ENCODE measurements around the gene NPAS3.

NPAS3 gene

DNA sequence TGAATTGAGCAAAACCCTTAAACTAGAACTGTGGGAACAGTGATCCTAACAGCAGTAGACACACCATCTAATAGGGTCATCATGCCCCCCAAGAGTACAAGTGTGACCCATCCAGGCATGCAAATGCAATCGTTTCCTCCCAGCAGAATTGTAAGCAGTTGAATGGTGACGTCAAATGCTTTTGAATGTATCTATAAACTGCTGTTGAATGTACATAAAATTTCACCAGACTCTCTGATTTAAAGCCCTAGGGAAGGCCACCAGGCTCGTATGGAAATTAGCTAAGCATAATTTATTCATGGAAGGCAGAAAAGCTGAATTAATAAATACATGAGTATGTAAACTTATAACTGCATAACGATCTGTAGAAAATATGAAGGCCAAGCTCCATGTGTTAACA lies 529.3 kb downstream of the NPAS3 start:
- DNase-seq (ENCODE audit: low read depth, low spot score) = no peak

GRCh38 chr14:33469898-33470297 lies 531.2 kb downstream of the NPAS3 start:
- no peak for DNase-seq (ENCODE audit: low read depth, low spot score)

DNA sequence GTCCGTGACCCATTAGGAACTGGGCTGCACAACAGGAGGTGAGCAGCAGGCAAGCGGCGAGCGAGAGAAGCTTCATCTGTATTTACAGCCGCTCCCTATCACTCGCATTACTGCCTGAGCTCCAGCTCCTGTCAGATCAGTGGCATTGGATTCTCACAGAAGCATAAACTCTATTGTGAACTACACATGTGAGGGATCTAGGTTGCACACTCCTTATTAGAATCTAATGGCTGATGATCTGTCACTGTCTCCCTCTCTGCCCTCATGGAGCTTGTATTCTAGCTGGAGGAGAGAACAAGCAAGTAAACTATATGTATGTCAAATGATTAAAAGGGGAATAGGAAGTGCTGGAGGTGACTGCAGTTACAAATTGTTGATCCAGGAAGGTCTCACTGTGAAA lies 533.1 kb downstream of the NPAS3 start:
- DNase-seq (ENCODE audit: low read depth, low spot score) = no peak

- peak; percentile 79 for DNase-seq (ENCODE audit: low read depth, low spot score)
Observed at GRCh38 chr14:33475623-33476022, 536.9 kb downstream of the NPAS3 start.

DNA sequence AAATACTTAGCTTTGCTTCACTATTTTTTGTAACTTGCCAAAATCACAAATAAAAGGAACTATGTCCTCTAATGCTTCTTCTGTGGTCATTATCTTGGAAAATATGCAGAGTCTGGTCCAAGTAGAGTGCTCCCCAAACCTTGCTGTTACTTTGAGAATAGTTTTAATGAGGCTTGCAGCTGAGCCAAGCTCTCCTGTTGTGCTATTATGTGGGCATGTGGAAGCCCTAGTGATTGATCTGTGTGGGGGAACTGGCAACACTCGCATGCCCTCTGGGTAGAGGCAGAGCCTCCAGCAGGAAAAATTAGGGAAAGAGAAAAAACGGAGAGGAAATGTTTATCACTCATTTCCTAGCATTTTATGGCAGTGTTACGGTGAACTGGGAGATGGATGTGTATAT lies 539.1 kb downstream of the NPAS3 start:
- DNase-seq (ENCODE audit: low read depth, low spot score) = peak; percentile 84

DNA sequence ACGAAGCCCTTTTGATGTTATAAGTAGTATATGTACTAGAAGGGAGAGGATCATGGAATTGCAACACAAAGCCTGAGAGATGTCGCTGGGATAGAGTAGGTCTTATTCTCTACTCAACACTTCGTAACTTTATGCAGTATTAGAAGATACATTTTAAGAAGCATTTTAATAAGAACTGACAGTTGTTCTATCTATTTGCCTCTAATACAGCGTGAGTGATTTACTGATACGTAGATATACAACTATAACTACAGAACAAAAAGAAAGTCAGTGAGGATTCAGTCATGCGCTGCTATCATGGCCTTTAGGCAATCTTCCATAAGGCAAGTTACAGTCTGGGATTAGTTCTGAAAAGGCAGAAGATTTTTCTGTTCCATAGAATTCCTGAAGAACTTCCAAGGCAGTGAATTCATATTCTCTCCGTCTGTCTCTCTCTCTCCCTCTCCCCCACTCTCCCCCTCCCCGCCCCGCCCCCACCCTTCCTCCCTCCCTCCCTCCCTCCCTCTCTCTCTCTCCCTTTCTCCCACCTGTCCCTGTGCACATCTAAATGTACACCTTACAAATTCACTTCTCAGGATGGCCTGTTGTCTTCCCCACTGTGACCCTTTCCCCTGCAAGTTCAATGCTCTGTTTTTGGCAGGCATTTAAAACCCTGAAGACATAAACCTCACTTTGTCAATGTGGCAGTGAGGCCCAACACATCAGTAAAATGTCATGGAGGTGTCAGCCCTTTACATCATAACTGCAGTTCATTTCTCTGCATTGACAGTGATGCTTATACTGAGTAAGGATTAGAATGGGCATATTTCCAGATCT lies 541.6 kb downstream of the NPAS3 start:
- DNase-seq (ENCODE audit: low read depth, low spot score) = no peak

- DNase-seq (ENCODE audit: low read depth, low spot score) = no peak
Observed at GRCh38 chr14:33480887-33481184, 542.2 kb downstream of the NPAS3 start.

DNA sequence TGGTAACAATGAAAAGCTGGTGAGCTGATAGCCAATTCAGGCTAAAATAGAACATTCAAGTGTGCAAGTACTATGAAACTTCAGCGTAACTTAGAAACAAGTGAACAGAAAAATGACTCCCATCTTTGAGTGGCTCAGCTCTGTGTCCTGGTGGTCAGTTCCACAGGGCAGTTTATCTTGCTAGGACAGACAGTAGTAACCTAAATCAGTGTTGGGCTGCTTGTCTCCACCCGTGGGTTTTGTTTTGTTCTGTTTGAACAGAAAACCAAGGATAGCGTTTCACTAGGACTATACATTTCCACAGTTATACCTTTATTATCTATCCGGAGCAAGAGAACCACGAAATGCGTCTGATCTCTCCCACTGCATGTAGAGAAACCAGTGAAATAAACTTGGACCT lies 544.4 kb downstream of the NPAS3 start:
- no peak for DNase-seq (ENCODE audit: low read depth, low spot score)

GRCh38 chr14:33483541-33483940 lies 544.9 kb downstream of the NPAS3 start:
- DNase-seq (ENCODE audit: low read depth, low spot score) = no peak

- no peak for DNase-seq (ENCODE audit: low read depth, low spot score)
Observed at GRCh38 chr14:33484264-33484663, 545.6 kb downstream of the NPAS3 start.

GRCh38 chr14:33486332-33486890 lies 547.7 kb downstream of the NPAS3 start:
- DNase-seq (ENCODE audit: low read depth, low spot score) = no peak

GRCh38 chr14:33488582-33488981 lies 549.9 kb downstream of the NPAS3 start:
- DNase-seq (ENCODE audit: low read depth, low spot score) = no peak

- DNase-seq (ENCODE audit: low read depth, low spot score) = no peak
Observed at GRCh38 chr14:33490555-33490954, 551.9 kb downstream of the NPAS3 start.

DNA sequence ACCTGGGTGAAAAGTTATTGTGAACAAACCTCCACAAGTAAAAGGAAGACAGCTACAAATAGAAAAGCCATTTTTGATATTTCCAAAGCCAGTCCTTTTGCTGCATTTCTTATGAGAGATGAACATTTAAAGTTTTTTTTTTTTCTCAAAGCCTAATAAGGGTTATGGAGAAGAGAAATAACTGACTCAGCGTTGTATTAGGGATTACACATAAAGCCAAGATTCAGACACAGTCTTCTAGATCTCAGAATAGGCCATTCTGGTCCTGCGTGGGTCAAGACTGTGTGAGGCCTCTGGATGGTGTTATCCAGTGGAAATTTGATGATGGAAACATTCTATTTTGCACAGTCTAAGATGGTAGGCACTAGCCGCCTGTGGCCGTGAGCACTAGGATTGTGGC lies 552.4 kb downstream of the NPAS3 start:
- no peak for DNase-seq (ENCODE audit: low read depth, low spot score)

DNA sequence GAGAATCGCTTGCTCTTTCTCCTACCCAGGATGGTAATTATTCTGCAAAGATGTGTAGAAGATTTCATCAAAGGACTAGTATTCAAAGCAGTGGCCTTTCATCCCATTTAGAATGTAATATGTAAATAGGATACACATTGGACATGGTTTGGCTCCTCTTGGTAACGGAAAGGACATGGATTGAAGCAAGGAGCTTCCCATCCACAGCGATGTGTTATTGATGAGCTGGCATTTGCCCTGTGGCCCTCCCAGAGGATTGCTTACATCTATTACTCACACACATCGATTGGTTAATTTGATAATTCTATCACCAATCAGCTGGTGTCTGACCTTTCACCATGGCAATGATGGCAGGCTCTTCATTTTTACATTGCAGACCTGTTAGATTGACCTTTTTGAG lies 553.8 kb downstream of the NPAS3 start:
- no peak for DNase-seq (ENCODE audit: low read depth, low spot score)

DNA sequence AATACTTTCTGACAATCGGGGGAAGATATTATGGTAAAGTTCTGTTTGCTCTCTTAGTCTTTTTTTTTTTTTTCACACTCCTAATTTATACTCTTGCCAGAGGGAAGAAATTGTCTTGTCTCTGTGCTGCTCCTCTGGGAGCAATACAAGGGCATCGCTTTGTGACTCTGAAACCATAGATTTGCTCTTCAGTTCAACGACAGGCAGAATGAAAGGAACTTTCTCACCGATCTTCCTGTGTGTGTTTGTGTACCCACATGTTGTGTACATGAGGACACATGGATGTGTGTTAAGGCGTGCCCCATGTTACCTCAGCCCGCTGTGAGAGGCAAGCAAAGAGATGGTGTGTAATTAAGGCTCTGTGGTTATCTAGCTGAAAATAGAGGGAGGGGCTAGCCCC lies 554.6 kb downstream of the NPAS3 start:
- no peak for DNase-seq (ENCODE audit: low read depth, low spot score)

GRCh38 chr14:33493990-33494389 lies 555.3 kb downstream of the NPAS3 start:
- DNase-seq (ENCODE audit: low read depth, low spot score) = no peak

GRCh38 chr14:33499687-33500086 lies 561.0 kb downstream of the NPAS3 start:
- DNase-seq (ENCODE audit: low read depth, low spot score) = no peak

DNA sequence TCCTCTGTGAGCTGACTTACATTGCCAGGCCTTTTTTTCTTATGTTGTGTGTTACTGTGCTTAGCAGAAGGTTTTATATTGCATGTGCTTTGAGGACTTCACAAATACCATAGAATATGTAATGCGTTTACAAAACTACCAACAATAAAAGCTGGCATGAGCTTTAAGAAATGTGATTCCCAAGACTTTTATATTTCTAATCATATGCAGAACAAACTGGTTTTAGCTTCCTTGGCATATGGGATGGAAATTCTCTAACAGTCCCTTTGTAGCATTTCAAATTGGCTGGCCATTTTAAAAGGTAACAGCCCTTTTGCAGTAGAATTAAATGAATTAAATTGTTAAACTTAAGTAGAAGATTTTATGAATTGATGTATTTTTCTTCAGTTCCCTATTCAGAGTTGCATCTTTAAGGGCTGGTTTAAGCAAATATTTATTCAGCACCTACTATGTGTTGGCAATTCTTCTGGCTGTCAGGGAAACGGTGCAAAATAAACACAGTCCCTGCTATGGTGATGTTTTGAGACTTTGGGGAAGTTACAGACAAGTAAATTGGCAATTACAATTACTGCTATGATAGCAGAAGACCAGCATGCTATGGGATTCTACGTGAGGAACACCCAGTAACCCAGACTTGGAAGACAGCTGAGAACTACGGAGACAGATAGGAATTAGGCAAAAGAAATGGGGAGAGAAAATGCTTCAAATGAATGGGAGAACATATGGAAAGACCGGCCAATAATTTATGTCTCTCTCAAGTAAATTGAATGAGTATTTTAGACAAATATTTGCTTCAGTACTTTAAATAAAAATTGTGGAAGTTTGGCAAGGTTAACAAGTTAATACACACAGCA lies 565.8 kb downstream of the NPAS3 start:
- DNase-seq (ENCODE audit: low read depth, low spot score) = no peak

DNA sequence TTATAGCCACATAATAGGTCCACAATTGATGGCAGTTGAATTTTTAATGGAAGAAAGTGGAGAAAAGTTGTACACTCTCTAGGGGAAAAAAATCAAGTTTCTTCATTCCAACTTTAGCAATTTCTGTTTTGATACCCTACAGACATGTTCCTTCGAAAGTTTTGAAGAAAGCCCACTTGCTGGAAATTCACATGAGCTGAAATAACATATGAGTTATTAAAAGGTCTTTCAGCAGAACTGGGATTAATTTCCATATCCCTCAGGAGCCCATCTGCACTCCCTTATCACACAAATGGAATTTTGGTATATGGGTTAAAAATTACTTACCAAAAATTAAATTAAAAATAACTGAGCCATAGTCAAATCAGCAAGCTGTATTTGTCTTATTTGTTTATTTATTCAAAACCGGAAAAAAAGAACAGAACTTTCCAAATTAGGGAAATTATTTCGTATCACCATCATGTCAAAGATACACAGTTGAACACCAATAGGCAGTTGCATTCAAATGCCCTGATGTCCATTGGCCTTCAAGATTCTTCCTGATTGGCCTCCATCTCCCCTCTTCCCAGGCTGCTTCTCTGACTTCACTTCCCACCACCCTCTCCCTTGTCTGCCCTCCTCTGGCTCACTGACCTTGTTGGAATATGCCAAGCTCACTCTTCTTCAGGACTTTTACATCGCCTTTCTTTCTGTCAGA lies 566.7 kb downstream of the NPAS3 start:
- no peak for DNase-seq (ENCODE audit: low read depth, low spot score)

DNA sequence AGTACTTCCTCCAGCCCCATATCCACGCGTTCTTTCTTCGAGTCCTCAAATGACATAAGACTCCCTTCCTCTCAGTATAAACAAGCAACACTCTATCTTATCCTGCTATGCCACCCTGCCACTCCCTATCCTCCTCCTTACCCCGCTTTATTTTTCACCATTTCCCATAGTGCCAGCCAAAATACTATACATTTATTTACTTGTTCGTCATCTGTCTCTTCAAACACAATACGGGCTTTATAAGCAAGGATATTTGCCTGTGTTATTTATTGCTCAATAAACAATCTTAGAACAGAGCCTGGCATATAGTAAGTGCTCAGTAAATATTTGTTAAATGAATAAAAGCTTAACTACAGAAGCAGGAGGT lies 567.3 kb downstream of the NPAS3 start:
- DNase-seq (ENCODE audit: low read depth, low spot score) = no peak
